ENCODE results near the gene SS18.
A peak's percentile ranks its signal among the peaks of the same experiment; 100 is the strongest.

Gene SS18

DNA sequence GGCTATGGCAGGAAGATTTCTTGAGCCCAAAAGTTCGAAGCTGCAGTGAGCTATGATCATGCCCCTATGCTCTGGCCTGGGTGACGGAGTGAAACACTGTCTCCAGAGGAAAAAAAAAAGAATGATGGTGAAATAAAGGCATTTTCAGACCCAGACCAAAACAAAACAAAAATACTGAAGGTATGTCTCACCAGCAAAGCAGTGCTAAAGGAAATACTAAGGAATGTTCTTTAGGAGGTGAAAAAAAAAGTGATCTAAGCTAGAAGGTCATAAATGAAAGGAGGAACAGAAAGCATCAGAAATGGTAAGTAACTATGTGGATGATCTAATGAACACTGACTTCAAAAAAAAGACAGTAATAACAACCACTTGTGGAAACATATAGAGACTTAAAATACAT is 18.7 kb downstream of the SS18 start:
- DNase-seq (ENCODE audit: low spot score): no peak

DNA sequence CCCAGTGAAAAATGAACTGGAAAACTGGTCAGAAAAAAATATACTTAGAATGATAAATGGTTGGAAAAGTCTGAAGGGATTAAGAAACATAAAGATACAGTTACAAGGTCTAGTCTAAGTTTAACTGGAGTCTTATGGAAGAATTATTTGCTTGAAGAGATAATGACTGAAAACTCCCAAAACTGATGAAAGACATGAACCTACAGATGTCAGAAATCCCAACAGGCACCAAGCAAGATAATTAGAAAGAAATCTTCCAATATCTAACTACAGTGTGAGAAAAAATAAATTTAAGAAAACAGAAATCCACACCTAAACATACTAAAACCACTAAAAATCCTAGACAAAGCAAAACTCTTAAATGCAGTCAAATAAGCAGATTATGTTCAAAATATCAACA is 19.4 kb downstream of the SS18 start:
- no peak for DNase-seq (ENCODE audit: low spot score)

- DNase-seq (ENCODE audit: low spot score): no peak
Observed at GRCh38 chr18:26059357-26059756, 31.1 kb downstream of the SS18 start.

- no peak for DNase-seq (ENCODE audit: low spot score)
Observed at GRCh38 chr18:26057344-26057773, 33.1 kb downstream of the SS18 start.

DNA sequence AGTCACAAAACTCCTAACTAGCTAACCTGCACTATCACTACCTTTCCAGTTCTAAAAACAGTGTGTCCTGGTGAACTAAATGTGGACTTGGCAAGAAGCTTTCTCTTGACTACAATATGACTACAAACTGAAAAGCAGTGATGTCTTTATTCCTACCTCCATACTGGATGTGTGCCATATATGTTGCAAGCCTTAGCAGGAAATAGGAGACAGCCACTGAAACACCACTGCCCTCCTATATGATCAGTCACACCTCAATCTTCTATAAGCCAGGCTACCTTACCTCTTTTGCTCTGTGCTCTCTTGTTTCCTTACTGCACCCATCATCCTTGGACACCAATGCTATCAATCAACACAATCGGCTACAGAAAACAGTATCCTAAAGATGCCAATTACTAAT is 34.1 kb downstream of the SS18 start:
- DNase-seq (ENCODE audit: low spot score): no peak

DNA sequence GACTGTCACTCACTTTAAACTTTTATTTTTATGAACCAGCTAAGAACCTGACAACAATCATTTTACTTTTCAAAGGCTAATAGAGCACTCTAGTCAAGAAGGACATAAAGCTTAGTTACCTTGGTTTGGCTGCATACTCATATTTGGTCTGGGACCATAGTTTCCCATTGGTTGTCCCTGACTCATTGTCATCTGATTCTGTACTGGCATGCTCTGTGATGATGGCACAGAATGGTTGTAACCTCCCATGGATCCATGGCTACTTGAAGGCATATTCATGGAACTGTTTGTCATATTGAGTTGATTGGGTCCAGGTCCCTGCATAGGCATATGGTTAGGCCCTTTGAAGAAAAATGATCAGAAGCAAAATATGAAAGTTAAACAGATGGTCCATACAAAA is 37.9 kb downstream of the SS18 start:
- DNase-seq (ENCODE audit: low spot score): no peak

DNA sequence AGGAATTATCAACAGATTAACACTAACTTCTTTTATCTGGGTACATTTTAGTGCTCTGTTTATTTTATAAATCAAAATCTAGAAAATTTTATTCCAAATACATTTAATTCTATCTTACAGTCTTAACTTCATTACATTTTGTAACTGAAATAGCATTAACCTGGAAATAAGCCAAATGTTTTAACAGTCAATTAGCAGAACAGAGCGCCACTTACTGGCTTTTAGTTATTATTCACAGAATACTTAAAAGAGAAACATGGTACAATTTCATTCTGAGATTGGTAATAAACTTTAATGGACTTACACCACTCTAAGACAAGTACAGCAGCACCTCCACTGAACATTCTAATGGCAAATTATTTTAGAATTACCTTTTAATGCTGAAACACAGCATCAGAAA is 38.6 kb downstream of the SS18 start:
- no peak for DNase-seq (ENCODE audit: low spot score)

GRCh38 chr18:26046419-26047077 is 43.9 kb downstream of the SS18 start:
- no peak for DNase-seq (ENCODE audit: low spot score)

DNA sequence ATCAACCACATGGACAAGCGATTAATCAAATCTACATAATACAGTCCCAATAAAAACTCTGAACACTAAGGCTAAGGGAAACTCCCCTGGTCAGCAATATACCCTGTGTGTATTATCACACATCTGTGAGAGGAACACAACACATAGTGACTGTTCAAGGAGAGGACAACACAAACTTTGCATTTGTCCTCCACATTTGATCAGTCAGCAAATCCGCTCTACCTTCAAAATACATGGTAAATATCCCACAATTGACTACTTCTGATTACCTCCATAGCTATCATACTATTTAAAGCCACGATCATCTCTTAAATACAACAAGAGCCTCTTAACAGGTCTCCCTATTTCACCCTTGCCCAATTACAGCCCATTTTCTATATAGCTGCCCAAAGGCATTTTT is 45.6 kb downstream of the SS18 start:
- no peak for DNase-seq (ENCODE audit: low spot score)

- no peak for DNase-seq (ENCODE audit: low spot score)
Observed at GRCh38 chr18:26040051-26040656, 50.3 kb downstream of the SS18 start.

DNA sequence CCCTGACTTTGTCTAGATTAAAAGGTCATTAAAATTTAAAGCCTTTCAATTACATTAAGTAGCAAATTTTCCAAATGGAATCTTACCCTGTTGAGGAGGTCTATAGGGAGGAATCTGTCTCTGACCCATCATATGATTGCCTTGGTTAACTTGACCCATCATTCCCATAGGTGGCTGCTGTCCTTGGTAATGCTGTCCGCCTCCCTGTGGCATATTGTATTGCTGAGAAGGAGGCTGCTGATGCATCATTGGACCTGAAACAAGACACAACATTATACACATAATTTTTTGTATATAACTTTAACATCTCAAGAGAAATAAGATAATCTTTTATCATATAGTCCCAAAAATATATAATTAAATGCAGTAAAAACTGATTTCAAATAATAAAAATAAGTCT is 51.2 kb downstream of the SS18 start:
- DNase-seq (ENCODE audit: low spot score): no peak

- no peak for DNase-seq (ENCODE audit: low spot score)
Observed at GRCh38 chr18:26036635-26037034, 53.8 kb downstream of the SS18 start.

- DNase-seq (ENCODE audit: low spot score): no peak
Observed at GRCh38 chr18:26034850-26035497, 55.4 kb downstream of the SS18 start.

GRCh38 chr18:26022585-26022984 is 67.8 kb downstream of the SS18 start:
- no peak for DNase-seq (ENCODE audit: low spot score)

GRCh38 chr18:26021061-26021754 is 69.2 kb downstream of the SS18 start:
- DNase-seq (ENCODE audit: low spot score): no peak

DNA sequence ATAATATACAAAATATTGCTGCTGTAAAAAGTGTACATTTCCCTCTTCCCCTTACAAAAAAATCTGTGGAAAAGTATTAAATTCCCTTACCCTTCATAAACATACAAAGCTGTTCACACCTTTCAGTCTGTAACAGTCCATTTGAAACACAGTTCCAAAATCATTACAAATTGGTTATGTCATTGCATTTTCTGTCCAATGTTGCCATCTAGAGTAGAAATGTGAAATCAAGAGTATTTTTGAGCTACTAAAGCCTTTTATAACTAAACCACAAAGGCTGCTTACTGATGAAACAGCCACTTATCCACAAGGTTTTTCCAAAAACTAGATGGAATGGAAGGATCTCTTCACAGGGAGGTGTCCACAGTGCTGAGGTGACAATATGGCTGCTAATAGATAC is 72.5 kb downstream of the SS18 start:
- DNase-seq (ENCODE audit: low spot score): peak; percentile 20

DNA sequence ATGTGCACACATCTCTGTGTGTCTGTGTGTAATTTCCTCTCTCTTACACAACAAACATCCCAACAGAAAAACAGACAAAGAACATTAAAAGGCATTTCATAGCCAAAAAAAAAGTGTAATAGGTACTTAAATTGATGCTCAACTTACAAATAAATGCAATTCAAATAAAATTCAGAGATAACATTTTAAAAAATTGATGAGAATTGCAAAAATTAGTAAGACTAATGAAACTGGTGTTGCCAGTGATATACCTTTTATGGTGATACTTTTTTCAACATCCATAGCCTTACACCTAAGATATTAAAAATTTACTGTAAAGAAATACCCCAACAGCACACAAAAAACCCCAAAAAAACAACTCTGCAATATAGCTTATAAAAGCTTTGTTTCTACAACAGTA is 76.0 kb downstream of the SS18 start:
- DNase-seq (ENCODE audit: low spot score): no peak

DNA sequence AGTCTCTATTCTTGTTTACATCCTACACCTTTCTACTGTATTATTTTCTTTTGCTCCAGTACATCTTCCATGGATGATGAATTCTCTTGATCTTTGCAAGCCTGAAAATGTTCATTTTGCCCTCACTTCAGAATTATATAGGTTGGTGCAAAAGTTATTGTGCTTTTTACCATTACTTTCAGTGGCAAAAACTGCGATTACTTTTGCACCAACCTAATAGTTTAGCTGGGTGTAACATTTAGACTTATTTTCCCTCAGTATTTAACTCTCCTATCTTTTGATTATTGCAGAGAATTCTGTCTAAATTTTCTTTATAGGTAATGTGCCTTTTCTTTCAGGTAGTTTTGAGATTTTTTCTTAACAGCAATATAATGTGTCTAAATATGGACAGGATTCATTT is 81.8 kb downstream of the SS18 start:
- DNase-seq (ENCODE audit: low spot score): no peak

DNA sequence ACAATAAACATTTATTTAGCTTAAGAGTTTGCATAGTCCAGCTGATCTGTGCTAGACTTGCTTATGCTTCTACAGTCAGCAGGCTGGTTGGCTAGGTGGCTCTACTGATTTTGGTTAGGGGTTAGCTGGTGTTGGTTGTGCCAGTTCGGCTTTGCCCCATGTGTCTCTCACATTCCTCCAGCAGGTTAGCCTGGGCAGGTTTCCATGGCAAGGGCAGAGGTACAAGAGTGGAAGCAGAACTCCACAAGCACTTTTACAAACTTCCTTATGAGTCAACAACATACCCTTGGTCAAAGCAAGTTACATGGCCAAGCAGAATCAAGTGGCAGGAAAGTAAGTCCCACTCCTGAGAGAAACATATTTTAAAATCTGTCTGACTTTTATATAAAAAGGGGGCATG is 82.3 kb downstream of the SS18 start:
- no peak for DNase-seq (ENCODE audit: low spot score)

DNA sequence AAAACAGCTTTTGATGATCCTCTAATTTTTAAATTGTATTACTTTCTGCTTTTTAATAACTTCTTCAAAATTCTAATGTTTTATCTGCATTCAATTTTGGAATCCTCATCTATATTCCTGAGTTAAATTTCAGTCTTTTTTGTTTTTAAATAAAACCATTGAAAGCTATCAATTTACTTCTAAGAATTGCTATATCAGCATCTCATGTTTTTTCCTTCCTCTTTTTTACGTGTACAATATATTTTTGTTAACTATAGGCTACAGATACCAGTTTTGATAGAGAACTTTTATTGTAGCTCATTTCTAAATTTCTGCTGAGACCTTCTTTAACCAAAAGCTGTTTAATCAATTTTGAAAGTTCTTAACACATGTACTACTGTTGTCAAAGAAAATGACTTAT is 84.5 kb downstream of the SS18 start:
- DNase-seq (ENCODE audit: low spot score): no peak

DNA sequence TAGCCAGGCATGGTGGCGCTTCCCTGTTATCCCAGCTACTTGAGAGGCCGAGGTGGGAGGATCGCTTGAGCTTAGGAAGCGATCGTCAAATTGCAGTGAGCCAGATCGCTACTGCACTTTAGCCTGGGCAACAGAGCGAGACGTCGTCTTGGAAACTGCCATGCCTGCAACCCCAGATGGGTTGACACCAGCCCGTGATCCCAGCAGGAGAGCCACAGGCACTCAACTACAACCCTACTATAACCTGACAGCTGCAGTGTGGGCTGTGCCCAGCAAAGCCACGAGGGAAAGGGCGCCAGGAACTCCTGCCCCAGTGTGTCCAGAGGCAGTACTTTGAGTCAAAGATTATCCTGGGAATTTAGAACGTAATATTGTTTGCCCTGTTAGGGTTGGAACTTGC is 85.6 kb downstream of the SS18 start:
- no peak for DNase-seq (ENCODE audit: low spot score)

- DNase-seq (ENCODE audit: low spot score): no peak
Observed at GRCh38 chr18:26003817-26004216, 86.6 kb downstream of the SS18 start.

GRCh38 chr18:26003356-26003755 is 87.1 kb downstream of the SS18 start:
- DNase-seq (ENCODE audit: low spot score): peak; percentile 12
